ENCODE measurements around the gene LAMB1. TPM values are rescaled to one million over a fixed set of nuclear protein-coding genes. Genes with fewer than 3 reads are reported as not detected.

Gene LAMB1
- total and polyA plus RNA-seq, 2 of the 13 experiments (the other 11 are each of a cell fraction or from before 2014, with no cell fraction given): 109 to 124 TPM

DNA sequence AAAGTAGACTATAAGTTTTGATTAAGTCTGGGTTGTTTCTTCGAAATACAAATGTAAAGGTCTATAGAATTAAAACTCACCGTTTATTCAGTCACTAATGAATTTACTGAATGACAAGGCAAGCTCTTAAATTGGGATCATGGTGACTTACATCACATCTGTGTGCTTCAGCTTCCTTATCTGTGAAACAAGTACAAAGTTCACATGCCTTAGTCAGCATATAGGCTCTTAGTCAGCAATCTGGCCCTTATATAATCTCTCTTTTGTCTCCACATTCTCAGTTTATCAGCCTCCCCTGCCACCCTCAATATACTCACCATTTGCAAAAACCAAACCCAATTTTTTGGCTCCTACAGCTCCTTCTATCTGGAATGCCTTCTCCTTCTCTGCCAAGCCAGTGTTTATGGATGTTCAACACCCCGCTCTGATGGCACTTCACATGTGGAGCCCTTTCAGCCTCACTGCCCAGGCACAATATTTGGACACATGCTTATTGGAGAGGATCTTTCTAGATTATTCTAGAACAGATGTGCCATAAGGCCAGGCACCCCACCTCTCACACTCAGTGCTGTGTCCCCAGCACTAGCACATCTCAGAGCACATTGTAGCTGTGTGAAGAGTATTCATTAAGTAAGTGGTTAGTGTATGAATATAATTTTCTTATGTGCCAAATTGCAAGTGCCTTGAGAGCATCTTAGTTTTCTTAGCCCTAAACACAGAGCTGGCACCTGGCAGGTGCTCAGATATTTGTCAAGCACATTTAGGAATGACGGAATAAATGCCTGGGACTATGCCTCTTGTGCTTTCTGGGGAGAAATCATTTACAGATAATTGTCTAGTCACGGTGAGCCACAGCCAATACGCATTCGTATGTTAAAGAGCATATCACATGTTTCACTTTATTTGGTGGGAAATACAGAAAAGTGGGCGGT is 9.8 kb upstream of the LAMB1 start (continued):
- TF ChIP-seq BRD4 (CRISPR knock-in tag; IDR thresholded peaks at IDR 0.05) (no peak), ZNF292 (CRISPR knock-in tag; IDR thresholded peaks at IDR 0.05; ENCODE audit: borderline replicate concordance, low read depth) (peak; percentile 50; the same call in 1 of the 2 replicates), ZUFSP (CRISPR knock-in tag; IDR thresholded peaks at IDR 0.05; ENCODE audit: borderline replicate concordance) (no peak), SOX5 (CRISPR knock-in tag; IDR thresholded peaks at IDR 0.05; ENCODE audit: borderline replicate concordance) (peak; percentile 92), POGZ (CRISPR knock-in tag; IDR thresholded peaks at IDR 0.05) (peak; percentile 66; the same call in 1 of the 2 replicates), ZNF629 (CRISPR knock-in tag; conservative IDR thresholded peaks at IDR 0.05) (0 out of 2 replicates have a peak, but pooled peaks have one; percentile 26), MED1 (CRISPR knock-in tag; IDR thresholded peaks at IDR 0.05) (peak; percentile 85), GZF1 (CRISPR knock-in tag; IDR thresholded peaks at IDR 0.05) (no peak), ZNF570 (CRISPR knock-in tag; IDR thresholded peaks at IDR 0.05; ENCODE audit: borderline replicate concordance) (no peak), MAFK (conservative IDR thresholded peaks at IDR 0.05 in 1 of 2, IDR thresholded peaks at IDR 0.05 in 1 of 2; ENCODE audit: low read length in 2 of 2) (peak; percentile 99 to 100), ZNF264 (CRISPR knock-in tag; IDR thresholded peaks at IDR 0.05) (no peak), ZNF501 (CRISPR knock-in tag; IDR thresholded peaks at IDR 0.05) (no peak), HNF4A (CRISPR knock-in tag; IDR thresholded peaks at IDR 0.05) (peak; percentile 97), JUNB (CRISPR knock-in tag; IDR thresholded peaks at IDR 0.05; ENCODE audit: borderline replicate concordance) (peak; percentile 22; the same call in 1 of the 2 replicates), GATAD2A (CRISPR knock-in tag; IDR thresholded peaks at IDR 0.05) (peak; percentile 97), CBX2 (IDR thresholded peaks at IDR 0.05; ENCODE audit: low read depth, low read length) (no peak), CBX2 (CRISPR knock-in tag; IDR thresholded peaks at IDR 0.05; ENCODE audit: low read depth) (no peak), ZNF619 (CRISPR knock-in tag; IDR thresholded peaks at IDR 0.05) (no peak), TP53 (CRISPR knock-in tag; conservative IDR thresholded peaks at IDR 0.05) (no peak)
- TF ChIP-seq, protein P1, sequence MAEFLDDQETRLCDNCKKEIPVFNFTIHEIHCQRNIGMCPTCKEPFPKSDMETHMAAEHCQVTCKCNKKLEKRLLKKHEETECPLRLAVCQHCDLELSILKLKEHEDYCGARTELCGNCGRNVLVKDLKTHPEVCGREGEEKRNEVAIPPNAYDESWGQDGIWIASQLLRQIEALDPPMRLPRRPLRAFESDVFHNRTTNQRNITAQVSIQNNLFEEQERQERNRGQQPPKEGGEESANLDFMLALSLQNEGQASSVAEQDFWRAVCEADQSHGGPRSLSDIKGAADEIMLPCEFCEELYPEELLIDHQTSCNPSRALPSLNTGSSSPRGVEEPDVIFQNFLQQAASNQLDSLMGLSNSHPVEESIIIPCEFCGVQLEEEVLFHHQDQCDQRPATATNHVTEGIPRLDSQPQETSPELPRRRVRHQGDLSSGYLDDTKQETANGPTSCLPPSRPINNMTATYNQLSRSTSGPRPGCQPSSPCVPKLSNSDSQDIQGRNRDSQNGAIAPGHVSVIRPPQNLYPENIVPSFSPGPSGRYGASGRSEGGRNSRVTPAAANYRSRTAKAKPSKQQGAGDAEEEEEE (CRISPR knock-in tag; IDR thresholded peaks at IDR 0.05; ENCODE audit: borderline replicate concordance): no peak

Data from HepG2 (cell line).